Brain microvascular endothelial cell (primary cell): Measurements from ENCODE around the gene ITGBL1.

ENCODE experiments used
- DNase-seq: peaks from one replicate; pipeline ENCODE4 v3.0.0-alpha.2; 2020
- H3K27ac ChIP-seq: fragments of 250-450 bp; sonication (Bioruptor Pico); 2 replicates; pipeline ENCODE4 v1.5.1; 2020; ENCODE audit warnings: mild to moderate bottlenecking, moderate library complexity
- H3K27me3 ChIP-seq: fragments of 250-450 bp; sonication (Bioruptor Pico); replicated peaks from 2 replicates; pipeline ENCODE4 v1.5.1; 2020; ENCODE audit warnings: mild to moderate bottlenecking
- H3K36me3 ChIP-seq: fragments of 250-450 bp; sonication (Bioruptor Pico); replicated peaks from 2 replicates; pipeline ENCODE4 v1.5.1; 2020; ENCODE audit warnings: mild to moderate bottlenecking
- H3K4me3 ChIP-seq: 2 replicates; pipeline ENCODE4 v1.5.1; 2011; ENCODE audit warnings: low read depth, mild to moderate bottlenecking, control low read depth, low read length, moderate library complexity
- CTCF ChIP-seq: IDR thresholded peaks from 2 replicates; pipeline ENCODE4 v1.5.1; 2011; ENCODE audit warnings: low read depth, mild to moderate bottlenecking, moderate library complexity, low read length, control low read depth, inconsistent platforms; ENCODE audit errors: missing control alignments
- in situ Hi-C: cut with HindIII; loops from 2 replicates; pipeline ENCODE4 v1.10.0; 2017; ENCODE audit warnings: low sequenced_read_pairs, low pct_ligation_motif_present

Gene ITGBL1

GRCh38 chr13:101623470-101624209 lies 171.2 kb downstream of the ITGBL1 start:
- Histone ChIP-seq H3K27me3 (no peaks in the 10 kb centered on the region), H3K27ac (peak overlapping the region; percentile 23), H3K4me3 (no peak overlapping the region), H3K36me3 (no peaks in the 10 kb centered on the region)
- in situ Hi-C loops: no loop called here
- TF ChIP-seq CTCF: no peak
- peak; percentile 20 for DNase-seq

- Histone ChIP-seq H3K4me3 (no peak overlapping the region), H3K27ac (peak overlapping the region; percentile 23), H3K36me3 (no peaks in the 10 kb centered on the region), H3K27me3 (no peaks in the 10 kb centered on the region)
- no peak for TF ChIP-seq CTCF
- in situ Hi-C loops: no loop called here
- no peak for DNase-seq
These were observed 171.9 kb downstream of the ITGBL1 start for GRCh38 chr13:101624210-101624922.

GRCh38 chr13:101624981-101625380 lies 172.5 kb downstream of the ITGBL1 start:
- no peak overlapping the region for H3K4me3 ChIP-seq
- H3K27me3 ChIP-seq: no peaks in the 10 kb centered on the region
- TF ChIP-seq CTCF: no peak
- in situ Hi-C loops: no loop called here
- H3K36me3 ChIP-seq: no peaks in the 10 kb centered on the region
- H3K27ac ChIP-seq: no peak overlapping the region
- no peak for DNase-seq

DNA sequence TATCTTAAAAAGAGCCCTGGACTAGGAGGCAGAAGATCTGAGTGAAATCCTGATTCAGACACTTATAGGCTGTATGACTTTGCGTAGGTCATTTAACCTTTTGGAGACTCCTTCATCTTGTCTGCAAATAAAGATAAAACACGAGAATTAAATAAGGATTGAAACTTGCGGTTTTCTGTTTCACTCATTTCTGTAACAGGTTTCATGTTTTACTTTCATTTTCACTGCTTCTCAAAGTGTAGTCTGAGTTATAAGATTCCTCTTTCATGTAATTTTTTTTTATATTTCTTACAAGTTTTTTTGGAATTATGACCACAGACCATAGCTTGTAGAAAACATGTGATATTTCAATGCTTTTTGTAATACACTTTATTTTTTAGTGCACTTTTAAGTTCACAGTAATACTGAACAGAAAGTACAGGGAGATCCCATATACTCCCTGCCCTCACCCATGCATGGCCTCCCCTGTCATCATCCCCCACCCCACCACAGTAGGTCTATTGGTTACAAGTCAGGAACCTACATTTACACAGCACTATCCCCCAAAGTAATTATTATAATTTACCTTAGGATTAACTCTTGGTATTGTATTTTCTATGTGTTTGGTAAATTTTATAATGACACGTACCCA lies 174.6 kb downstream of the ITGBL1 start:
- no peak overlapping the region for H3K4me3 ChIP-seq
- in situ Hi-C loops: no loop called here
- no peak for TF ChIP-seq CTCF
- DNase-seq: no peak
- no peak overlapping the region for H3K27ac ChIP-seq
- no peaks in the 10 kb centered on the region for H3K36me3 ChIP-seq
- H3K27me3 ChIP-seq: no peaks in the 10 kb centered on the region

GRCh38 chr13:101627556-101627943 lies 175.1 kb downstream of the ITGBL1 start:
- H3K27me3 ChIP-seq: no peaks in the 10 kb centered on the region
- H3K27ac ChIP-seq: no peak overlapping the region
- H3K36me3 ChIP-seq: no peaks in the 10 kb centered on the region
- DNase-seq: no peak
- no peak overlapping the region for H3K4me3 ChIP-seq
- in situ Hi-C loops: no loop called here
- TF ChIP-seq CTCF: no peak
